ENCODE measurements around the gene WBP1L. TPM values are rescaled to one million over a fixed set of nuclear protein-coding genes. Genes with fewer than 3 reads are reported as not detected.

The WBP1L gene
- 63.7 and 76.1 TPM in 2 replicates for total RNA-seq

DNA sequence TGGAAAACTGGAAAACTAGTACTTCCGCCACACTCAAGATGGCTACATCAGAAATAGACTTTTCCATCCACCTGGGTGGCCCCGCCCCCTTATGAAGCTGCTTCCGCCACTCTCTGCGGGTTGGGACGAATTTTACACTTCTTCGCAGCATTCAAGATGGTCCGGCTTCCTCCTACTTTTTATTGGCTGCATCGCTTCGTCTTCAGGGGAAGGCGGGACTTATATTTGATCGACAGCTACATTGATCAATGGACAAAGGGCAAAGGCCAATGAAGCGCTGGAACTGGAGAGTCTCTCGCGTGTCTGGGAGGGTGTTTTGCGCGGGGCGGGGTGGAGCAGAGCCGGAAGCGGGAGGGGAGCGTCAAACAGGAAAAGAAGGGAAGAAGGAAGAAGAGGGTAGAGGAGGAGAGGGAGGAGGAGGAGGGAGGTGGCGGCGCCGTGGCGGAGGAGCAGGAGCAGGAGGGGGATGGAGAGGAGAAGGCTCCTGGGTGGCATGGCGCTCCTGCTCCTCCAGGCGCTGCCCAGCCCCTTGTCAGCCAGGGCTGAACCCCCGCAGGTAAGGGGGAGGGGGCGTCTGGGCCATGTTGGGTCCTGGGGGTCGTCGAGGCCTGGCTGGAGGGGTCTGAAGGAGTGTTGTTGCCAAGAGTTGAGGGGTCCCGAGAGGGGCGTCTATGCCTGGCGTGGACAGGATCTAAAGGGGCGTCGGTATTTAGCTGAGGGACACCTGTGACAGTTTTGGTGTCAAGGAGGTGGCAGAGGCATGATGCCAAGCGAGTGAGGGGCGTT is at the start of gene WBP1L:
WBP1L (plus strand) TSS at position 361 of the 786 bp plus-strand sequence; CDS start at position 467, 106 bp downstream.

DNA sequence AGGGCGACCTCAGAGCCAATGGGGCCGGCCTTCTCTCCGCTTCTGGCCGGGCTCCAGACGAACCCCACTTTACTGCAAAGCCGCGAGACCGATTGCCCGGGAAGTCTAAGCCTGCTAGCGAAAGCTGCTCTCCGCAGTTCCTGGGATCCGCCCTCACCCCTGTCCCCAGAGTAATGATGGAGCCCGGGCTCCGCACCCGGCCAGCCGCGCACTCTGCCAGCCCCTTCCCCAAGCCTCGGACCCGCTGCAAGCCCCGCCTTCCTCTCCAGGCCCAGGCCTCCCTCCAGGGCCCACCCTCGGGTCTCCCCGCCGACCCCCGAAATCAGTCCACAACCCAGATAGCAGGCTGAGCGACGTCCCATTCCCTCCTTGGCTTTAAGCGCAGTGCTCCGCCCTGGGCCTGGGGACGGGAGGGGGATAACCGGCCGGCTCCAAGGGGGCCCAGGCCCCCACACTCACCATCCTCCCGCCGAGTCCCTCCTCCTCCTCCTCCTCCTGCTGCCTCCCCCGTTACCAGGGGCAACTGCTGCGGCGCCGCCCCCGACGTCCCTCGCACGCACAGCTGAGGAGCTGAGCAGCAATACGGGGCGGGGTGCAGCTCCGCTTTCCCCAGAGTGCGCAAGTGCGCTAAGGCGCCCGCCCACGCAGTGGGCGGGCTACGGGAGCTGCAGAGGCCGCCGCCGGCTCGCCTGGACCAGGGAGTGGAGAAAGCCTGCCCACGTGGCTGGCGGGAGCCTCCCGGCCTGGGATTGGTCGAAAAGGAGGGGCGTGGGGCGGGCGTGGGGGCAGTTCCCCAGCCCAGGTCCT is 29.7 kb upstream of the WBP1L start, which contains the start of gene ARL3:
ARL3 (minus strand) TSS at position 584 of the 807 bp plus-strand sequence; CDS start at position 462, 122 bp downstream.

DNA sequence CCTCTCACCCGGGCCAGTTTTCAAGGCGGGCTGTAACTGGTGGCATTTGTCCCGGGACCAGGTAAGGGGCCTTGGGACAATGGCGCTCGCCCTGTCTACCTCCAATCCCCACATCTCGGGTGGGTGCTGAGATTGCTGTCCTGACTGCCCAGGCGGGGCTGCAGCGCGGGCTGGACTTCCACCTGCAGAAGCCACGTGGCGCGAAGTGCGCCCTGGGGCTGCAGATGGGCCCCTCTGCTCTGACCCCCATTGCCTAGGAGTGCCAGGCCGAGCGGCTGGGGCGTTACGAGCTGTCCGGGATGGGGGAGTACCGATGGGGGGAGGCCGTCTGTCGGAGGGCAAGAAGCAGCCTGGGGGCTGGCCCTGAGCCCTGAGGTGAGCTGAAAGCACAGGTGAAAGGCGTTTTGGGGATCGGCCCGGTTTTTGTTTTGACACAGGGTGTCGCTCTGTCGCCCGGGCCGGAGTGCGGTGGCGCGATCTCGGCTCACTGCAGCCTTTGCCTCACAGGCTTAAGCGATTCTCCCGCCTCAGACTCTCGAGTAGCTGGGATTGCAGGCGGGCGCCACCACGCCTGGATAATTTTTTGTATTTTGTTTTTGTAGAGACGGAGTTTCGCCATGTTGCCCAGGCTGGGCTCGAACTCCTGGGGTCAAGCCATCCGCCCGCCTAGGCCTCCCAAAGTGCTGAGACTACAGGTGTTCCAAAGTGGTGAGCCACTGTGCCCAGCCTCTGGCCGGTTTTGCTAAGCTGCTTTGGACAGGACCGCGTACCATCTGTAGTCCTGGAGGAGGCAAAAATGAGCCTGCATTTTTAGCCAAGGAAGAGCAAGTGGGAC is 28.9 kb upstream of the WBP1L start, which contains the start of gene SFXN2:
SFXN2 (plus strand) TSS at position 16 of the 835 bp plus-strand sequence. CDS start 12,001 bp downstream, outside the sequence.

DNA sequence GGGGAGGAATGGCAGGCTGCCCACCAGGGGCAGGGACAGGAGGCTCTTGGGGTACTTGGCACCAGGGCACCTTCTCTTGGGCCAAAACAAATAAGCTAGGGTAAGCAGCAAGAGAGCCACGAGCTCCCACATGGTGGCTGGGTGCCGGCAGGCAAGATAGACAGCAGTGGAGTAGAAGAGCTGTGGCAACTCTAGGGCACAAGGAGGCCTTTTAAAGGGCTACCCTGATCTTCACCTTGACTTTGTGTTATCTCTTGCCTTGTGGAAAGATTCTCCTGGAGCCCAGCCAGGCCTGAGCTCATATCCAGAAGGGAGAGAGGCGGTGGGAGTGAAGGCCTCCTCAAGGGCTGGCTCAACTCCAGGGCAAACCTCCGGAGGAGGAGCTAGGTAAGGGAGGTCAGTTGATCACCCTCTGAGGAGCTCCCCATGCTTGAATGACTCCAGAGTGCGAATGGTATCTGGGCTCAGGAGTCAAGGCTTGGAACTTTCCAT is 93.5 kb downstream of the WBP1L start, which contains the start of gene CYP17A1:
CYP17A1 (minus strand) TSS at position 184 of the 492 bp plus-strand sequence; CDS start at position 132, 52 bp downstream.

Other genes starting within 250 kb of the WBP1L start
- gene ACTR1A, start 241.2 kb upstream of the WBP1L start, total RNA-seq, result 68.0 and 114 TPM in 2 replicates
- 8.2 and 9.0 TPM in 2 replicates for gene SUFU, start 240.0 kb upstream of the WBP1L start, total RNA-seq
- 96.6 and 109 TPM in 2 replicates for gene TRIM8, start 99.5 kb upstream of the WBP1L start, total RNA-seq
- 5.3 and 7.8 TPM in 2 replicates for gene ARL3, start 29.6 kb upstream of the WBP1L start, total RNA-seq
- 0.68 and 4.3 TPM in 2 replicates for gene SFXN2, start 29.3 kb upstream of the WBP1L start, total RNA-seq
- gene CYP17A1, start 93.5 kb downstream of the WBP1L start, total RNA-seq, result not detected in 2 replicates
- gene BORCS7, start 110.3 kb downstream of the WBP1L start, total RNA-seq, result 22.5 and 26.0 TPM in 2 replicates
- gene AS3MT, start 125.5 kb downstream of the WBP1L start, total RNA-seq, result 0.70 and 1.0 TPM in 2 replicates
- gene CNNM2, start 174.3 kb downstream of the WBP1L start, total RNA-seq, result 5.1 and 6.1 TPM in 2 replicates